Measurements from ENCODE around the gene SLC25A11.

Gene SLC25A11
- total RNA-seq = 36.6 to 40.3 reads per million in 2 donors

GRCh38 chr17:4939796-4940554 is at the start of gene SLC25A11, which contains the start of gene RNF167:
SLC25A11 (minus strand) TSS chr17:4940046; CDS start chr17:4939910, 136 bp downstream.
RNF167 (plus strand) TSS chr17:4940268; CDS start chr17:4940910, 642 bp downstream.
- peak; percentile 94 for DNase-seq

GRCh38 chr17:4987767-4988567 is 48.1 kb upstream of the SLC25A11 start:
- DNase-seq = no peak

GRCh38 chr17:4986951-4987766 is 47.3 kb upstream of the SLC25A11 start, which contains the start of gene CAMTA2:
CAMTA2 (minus strand) TSS chr17:4987675; CDS start chr17:4986222, 1,453 bp downstream.
- peak; percentile 87 for DNase-seq

- no peak for DNase-seq
Measured at GRCh38 chr17:4986403-4986802, 46.6 kb upstream of the SLC25A11 start.

- DNase-seq = no peak
Measured at GRCh38 chr17:4982305-4982704, 42.5 kb upstream of the SLC25A11 start.

GRCh38 chr17:4980644-4981216 is 40.9 kb upstream of the SLC25A11 start:
- DNase-seq = no peak

GRCh38 chr17:4978726-4979125 is 38.9 kb upstream of the SLC25A11 start:
- DNase-seq = no peak

GRCh38 chr17:4974115-4974670 is 34.3 kb upstream of the SLC25A11 start:
- DNase-seq = no peak

GRCh38 chr17:4973256-4974114 is 33.6 kb upstream of the SLC25A11 start:
- no peak for DNase-seq

GRCh38 chr17:4972752-4973151 is 32.9 kb upstream of the SLC25A11 start:
- no peak for DNase-seq

- no peak for DNase-seq
Measured at GRCh38 chr17:4972322-4972721, 32.5 kb upstream of the SLC25A11 start.

GRCh38 chr17:4971826-4972225 is 32.0 kb upstream of the SLC25A11 start:
- no peak for DNase-seq

GRCh38 chr17:4970273-4970672 is 30.4 kb upstream of the SLC25A11 start:
- DNase-seq = no peak

- no peak for DNase-seq
Measured at GRCh38 chr17:4969551-4970173, 29.8 kb upstream of the SLC25A11 start.

- DNase-seq = no peak
Measured at GRCh38 chr17:4969047-4969550, 29.3 kb upstream of the SLC25A11 start.

- DNase-seq = no peak
Measured at GRCh38 chr17:4968486-4969046, 28.7 kb upstream of the SLC25A11 start.

GRCh38 chr17:4967539-4968485 is 28.0 kb upstream of the SLC25A11 start, which contains the start of gene SPAG7:
SPAG7 (minus strand) TSS chr17:4967817; CDS start chr17:4967804, 13 bp downstream.
- peak; percentile 78 for DNase-seq

GRCh38 chr17:4966844-4967538 is 27.1 kb upstream of the SLC25A11 start:
- peak; percentile 82 for DNase-seq

Data from activated gamma-delta T cell (primary cell).